NB4 (cell line): Measurements from ENCODE around the gene HTR3E.
"Not testable (repeated sequence)": the region's sequence is repeated elsewhere in the genome, so short reads cannot be mapped to it uniquely, and the experiment has no call there.

Experiments
- DNase-seq: peaks from one replicate; pipeline ENCODE4 v3.0.0; 2010; ENCODE audit warnings: low read depth
- H3K4me3 ChIP-seq: one replicate; pipeline ENCODE4 v1.5.1; 2011; ENCODE audit warnings: mild to moderate bottlenecking, low read depth, low read length, moderate library complexity
- CTCF ChIP-seq: IDR thresholded peaks from one replicate; pipeline ENCODE4 v1.5.1; 2012; ENCODE audit warnings: low read depth, low read length
- MYC ChIP-seq: IDR thresholded peaks from 2 replicates; pipeline ENCODE4 v1.6.1; 2011; ENCODE audit warnings: low read depth, low read length
- POLR2A ChIP-seq: IDR thresholded peaks from 2 replicates; pipeline ENCODE4 v1.6.1; 2011; ENCODE audit warnings: mild to moderate bottlenecking; ENCODE audit not compliant: insufficient read length; ENCODE audit errors: extremely low read depth
- TF ChIP-seq, protein P1 (sequence below): IDR thresholded peaks from 2 replicates; pipeline ENCODE4 v1.6.1; 2011; ENCODE audit warnings: low read depth, low read length

The HTR3E gene

GRCh38 chr3:184066211-184066610 is 30.7 kb upstream of the HTR3E start:
- TF ChIP-seq MYC (no peak), POLR2A (no peak), CTCF (no peak)
- TF ChIP-seq, protein P1, sequence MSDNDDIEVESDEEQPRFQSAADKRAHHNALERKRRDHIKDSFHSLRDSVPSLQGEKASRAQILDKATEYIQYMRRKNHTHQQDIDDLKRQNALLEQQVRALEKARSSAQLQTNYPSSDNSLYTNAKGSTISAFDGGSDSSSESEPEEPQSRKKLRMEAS, result no peak

GRCh38 chr3:184067573-184068055 is 29.2 kb upstream of the HTR3E start:
- DNase-seq, result no peak
- TF ChIP-seq CTCF, result no peak
- TF ChIP-seq, protein P1, result no peak
- TF ChIP-seq MYC, result no peak
- no peak for TF ChIP-seq POLR2A
- no peak overlapping the region for H3K4me3 ChIP-seq

More at GRCh38 chr3:184066211-184066610, 30.7 kb upstream of the HTR3E start:
- DNase-seq, result no peak
- H3K4me3 ChIP-seq, result no peak overlapping the region

DNA sequence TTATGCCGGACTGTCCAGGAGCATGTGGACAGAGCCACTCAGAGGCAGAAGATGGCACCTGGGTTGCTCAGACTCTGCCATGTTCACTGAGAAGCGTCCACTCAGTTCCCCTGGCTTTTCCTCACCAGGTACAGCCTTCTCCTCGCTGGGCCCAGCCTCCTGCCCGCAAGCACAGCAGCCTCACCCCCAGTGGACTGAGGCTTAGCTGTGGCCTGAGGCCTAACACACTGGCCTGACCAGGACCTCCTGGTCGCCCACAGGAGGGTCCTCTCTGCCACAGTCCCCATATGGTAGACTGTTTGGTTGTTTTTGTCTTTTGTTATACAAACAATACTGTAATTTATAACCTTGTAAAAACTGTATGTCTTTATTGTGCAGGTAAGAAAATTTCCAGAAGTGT is 28.5 kb upstream of the HTR3E start:
- no peak for DNase-seq
- no peak for TF ChIP-seq MYC
- TF ChIP-seq CTCF, result no peak
- TF ChIP-seq, protein P1, result no peak
- H3K4me3 ChIP-seq, result no peak overlapping the region

DNA sequence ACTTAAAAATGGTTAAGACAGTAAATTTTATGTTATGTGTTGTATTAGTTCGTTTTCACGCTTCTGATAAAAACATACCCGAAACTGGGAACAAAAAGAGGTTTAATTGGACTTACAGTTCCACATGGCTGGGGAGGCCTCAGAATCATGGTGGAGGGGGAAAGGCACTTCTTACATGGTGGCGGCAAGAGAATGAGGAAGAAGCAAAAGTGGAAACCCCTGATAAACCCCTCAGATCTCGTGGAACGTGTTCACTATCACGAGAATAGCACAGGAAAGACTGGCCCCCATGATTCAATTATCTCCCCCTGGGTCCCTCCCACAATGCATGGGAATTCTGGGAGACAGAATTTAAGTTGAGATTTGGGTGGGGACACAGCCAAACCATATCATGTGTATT is 25.7 kb upstream of the HTR3E start:
- not testable (repeated sequence) for H3K4me3 ChIP-seq, DNase-seq

- no peak for TF ChIP-seq CTCF
- no peak for TF ChIP-seq POLR2A
- TF ChIP-seq, protein P1, result no peak
- no peak for TF ChIP-seq MYC
- no peak overlapping the region for H3K4me3 ChIP-seq
- no peak for DNase-seq
Observed at GRCh38 chr3:184073621-184074020, 23.2 kb upstream of the HTR3E start.

GRCh38 chr3:184075901-184076300 is 21.0 kb upstream of the HTR3E start:
- no peak for TF ChIP-seq MYC
- TF ChIP-seq CTCF, result no peak
- TF ChIP-seq, protein P1, result no peak
- no peak for TF ChIP-seq POLR2A
- no peak for DNase-seq
- H3K4me3 ChIP-seq, result no peak overlapping the region
